Muscle layer of colon (tissue), 2 donors: Measurements from ENCODE around the gene OR7G3.
A peak's percentile ranks its signal among the peaks of the same experiment; 100 is the strongest.

Experiments
- H3K27ac ChIP-seq: one replicate; pipeline ENCODE4 v1.7.0; 2013; ENCODE audit warnings: low read depth, mild to moderate bottlenecking, low read length, moderate library complexity
- H3K27me3 ChIP-seq, 2 donors: one replicate each; pipeline ENCODE4 v1.7.0; 2013; ENCODE audit warnings: low read length in 2 of 2, mild to moderate bottlenecking in 2 of 2; ENCODE audit not compliant: insufficient read depth in 2 of 2, control insufficient read depth in 1 of 2
- H3K36me3 ChIP-seq: one replicate; pipeline ENCODE4 v1.7.0; 2013; ENCODE audit warnings: mild to moderate bottlenecking, low read length; ENCODE audit not compliant: insufficient read depth
- H3K4me1 ChIP-seq: one replicate; pipeline ENCODE4 v1.7.0; 2013; ENCODE audit warnings: mild to moderate bottlenecking, low read length; ENCODE audit not compliant: insufficient read depth
- H3K4me3 ChIP-seq, 2 donors: one replicate each; pipeline ENCODE4 v1.7.0; 2013; ENCODE audit warnings: low read length in 2 of 2, low read depth in 1 of 2, mild to moderate bottlenecking in 1 of 2, moderate library complexity in 1 of 2
- H3K9ac ChIP-seq: one replicate; pipeline ENCODE4 v1.7.0; 2013; ENCODE audit warnings: low read length
- H3K9me3 ChIP-seq: one replicate; pipeline ENCODE4 v1.7.0; 2013; ENCODE audit warnings: mild to moderate bottlenecking, low read length
- donor health status: abdominal sarcoma.
- donor health status: Adenocarcinoma of cecum.

OR7G3 gene

GRCh38 chr19:9107375-9107774 lies 19.4 kb downstream of the OR7G3 start, which contains the start of gene OR7G2:
Gene OR7G2 (minus strand): TSS chr19:9107475. CDS start chr19:9103243, 4,232 bp downstream.
- H3K9ac ChIP-seq = no peak within 1 kb of the TSS
- no peaks in the 10 kb centered on the region for H3K36me3 ChIP-seq
- H3K4me3 ChIP-seq = no peak within 1 kb of the TSS
- no peak within 1 kb of the TSS for H3K27ac ChIP-seq
- H3K4me1 ChIP-seq = no peaks in the 10 kb centered on the region
- no peaks in the 10 kb centered on the region for H3K27me3 ChIP-seq
- no peaks in the 10 kb centered on the region for H3K9me3 ChIP-seq

DNA sequence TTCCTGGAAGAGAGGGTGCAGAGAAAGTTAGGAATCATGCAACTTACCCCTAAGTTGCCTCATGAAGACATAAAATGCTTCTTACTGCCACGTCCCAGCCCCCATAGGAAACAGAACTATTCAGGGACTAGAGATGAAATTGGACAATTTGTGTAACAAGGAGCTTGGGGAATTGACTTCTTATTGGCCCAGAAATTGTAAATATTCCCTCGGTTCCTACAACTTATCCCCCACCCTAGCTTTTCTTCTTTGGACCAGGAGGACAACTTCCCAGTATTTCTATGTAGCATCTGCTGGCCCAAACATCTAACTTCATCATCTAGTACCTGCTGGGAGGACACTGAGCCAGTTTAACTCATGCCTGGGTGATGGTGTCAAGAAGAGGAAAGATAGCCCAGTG lies 40.0 kb downstream of the OR7G3 start, which contains the start of gene OR1M1:
Gene OR1M1, plus strand, starts transcription at position 301 of the 400 bp plus-strand sequence. CDS start 6,184 bp downstream, outside the sequence.
- H3K36me3 ChIP-seq = no peaks in the 10 kb centered on the region
- no peak within 1 kb of the TSS for H3K27ac ChIP-seq
- H3K9ac ChIP-seq = no peak within 1 kb of the TSS
- no peak within 1 kb of the TSS for H3K4me3 ChIP-seq
- H3K27me3 ChIP-seq = no peaks in the 10 kb centered on the region
- H3K4me1 ChIP-seq = no peaks in the 10 kb centered on the region
- no peaks in the 10 kb centered on the region for H3K9me3 ChIP-seq

GRCh38 chr19:9078651-9079050 lies 48.1 kb downstream of the OR7G3 start:
- H3K9me3 ChIP-seq = no peaks in the 10 kb centered on the region
- H3K27me3 ChIP-seq = no peaks in the 10 kb centered on the region
- peak overlapping the region; percentile 44 for H3K27ac ChIP-seq
- no peaks in the 10 kb centered on the region for H3K36me3 ChIP-seq
- no peak overlapping the region for H3K4me3 ChIP-seq
- peaks cover 12% of the 10 kb centered on the region for H3K4me1 ChIP-seq
- no peak overlapping the region for H3K9ac ChIP-seq

DNA sequence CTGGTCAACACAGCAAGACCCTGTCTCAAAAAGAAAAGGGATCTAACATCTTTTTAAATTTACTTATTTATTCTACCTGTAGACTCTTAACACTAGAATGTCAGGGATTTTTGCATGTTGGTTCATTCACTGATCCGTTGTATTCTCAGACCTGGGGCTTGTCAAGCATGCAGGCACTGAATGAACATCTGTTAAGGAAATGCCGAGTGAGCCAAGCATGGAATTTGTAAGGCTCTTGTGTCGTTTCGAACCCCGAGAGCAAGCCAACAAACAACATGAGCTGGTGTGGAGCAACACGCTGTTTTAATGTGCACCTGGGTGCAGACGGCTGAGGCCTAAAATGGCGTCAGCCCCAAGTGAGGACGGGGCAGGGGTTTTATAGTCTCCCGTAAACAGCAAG lies 49.8 kb downstream of the OR7G3 start:
- Histone ChIP-seq H3K27ac (no peak overlapping the region), H3K27me3 (no peaks in the 10 kb centered on the region), H3K4me1 (peaks cover 12% of the 10 kb centered on the region), H3K9me3 (no peaks in the 10 kb centered on the region), H3K36me3 (no peaks in the 10 kb centered on the region), H3K4me3 (no peak overlapping the region), H3K9ac (no peak overlapping the region)
